ENCODE data around the gene TOP1. TPM values are rescaled to one million over a fixed set of nuclear protein-coding genes. Genes with fewer than 3 reads are reported as not detected.

Gene TOP1
- total RNA-seq, 1 donor from 2014 or later = 58.9 TPM

DNA sequence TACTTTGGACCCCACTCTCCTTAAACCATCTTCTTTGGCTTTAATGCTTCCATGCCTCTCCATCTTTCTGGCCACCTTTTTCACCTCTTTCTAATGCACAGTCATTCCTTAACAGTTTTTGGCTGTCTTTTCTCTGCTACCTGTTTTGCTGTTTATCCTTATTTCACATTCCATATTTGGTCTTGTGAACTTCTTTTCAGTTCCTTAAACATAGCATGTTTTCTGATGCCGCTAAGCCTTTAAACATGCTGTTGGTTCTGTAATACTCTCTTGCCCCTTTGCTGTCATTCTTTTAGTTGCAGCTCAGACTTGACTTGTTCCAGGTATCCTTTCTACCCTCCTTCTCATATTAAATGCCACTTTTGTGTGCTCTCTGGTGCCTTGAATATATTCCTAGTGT lies 35.8 kb downstream of the TOP1 start:
- no peaks in the 10 kb centered on the region for H3K9me3 Mint-ChIP-seq
- H3K36me3 Mint-ChIP-seq = peaks cover 46% of the 10 kb centered on the region
- DNase-seq (ENCODE audit: low spot score) = no peak
- no peak overlapping the region for H3K27ac ChIP-seq
- no peaks in the 10 kb centered on the region for H3F3A ChIP-seq (ENCODE audit: low read depth)
- H3K4me3 Mint-ChIP-seq = no peak overlapping the region
- no peaks in the 10 kb centered on the region for H3K27me3 Mint-ChIP-seq (ENCODE audit: insufficient read depth, low read depth)
- H3K4me1 Mint-ChIP-seq = no peaks in the 10 kb centered on the region
- no peak overlapping the region for H3K4me2 ChIP-seq
- no peak overlapping the region for H2AFZ ChIP-seq (replicated peaks)
- no peaks in the 10 kb centered on the region for H3K27me3 ChIP-seq
- H3K27ac Mint-ChIP-seq = no peak overlapping the region
- no peak overlapping the region for H3K4me3 ChIP-seq
- H3K4me1 ChIP-seq = no peaks in the 10 kb centered on the region
- H3K36me3 ChIP-seq = peaks cover 29% of the 10 kb centered on the region
- peaks cover 60% of the 10 kb centered on the region for H4K20me1 ChIP-seq (ENCODE audit: low read depth)
- H3K79me2 ChIP-seq (ENCODE audit: low read depth) = peaks cover 100% of the 10 kb centered on the region
- H3K9ac ChIP-seq = no peak overlapping the region
- H3K9me3 ChIP-seq (ENCODE audit: low read depth) = no peaks in the 10 kb centered on the region
- TF ChIP-seq EZH2 (IDR thresholded peaks at IDR 0.05) (no peak), EZH2phosphoT487 (IDR thresholded peaks at IDR 0.05) (no peak)
- TF ChIP-seq, protein P1, sequence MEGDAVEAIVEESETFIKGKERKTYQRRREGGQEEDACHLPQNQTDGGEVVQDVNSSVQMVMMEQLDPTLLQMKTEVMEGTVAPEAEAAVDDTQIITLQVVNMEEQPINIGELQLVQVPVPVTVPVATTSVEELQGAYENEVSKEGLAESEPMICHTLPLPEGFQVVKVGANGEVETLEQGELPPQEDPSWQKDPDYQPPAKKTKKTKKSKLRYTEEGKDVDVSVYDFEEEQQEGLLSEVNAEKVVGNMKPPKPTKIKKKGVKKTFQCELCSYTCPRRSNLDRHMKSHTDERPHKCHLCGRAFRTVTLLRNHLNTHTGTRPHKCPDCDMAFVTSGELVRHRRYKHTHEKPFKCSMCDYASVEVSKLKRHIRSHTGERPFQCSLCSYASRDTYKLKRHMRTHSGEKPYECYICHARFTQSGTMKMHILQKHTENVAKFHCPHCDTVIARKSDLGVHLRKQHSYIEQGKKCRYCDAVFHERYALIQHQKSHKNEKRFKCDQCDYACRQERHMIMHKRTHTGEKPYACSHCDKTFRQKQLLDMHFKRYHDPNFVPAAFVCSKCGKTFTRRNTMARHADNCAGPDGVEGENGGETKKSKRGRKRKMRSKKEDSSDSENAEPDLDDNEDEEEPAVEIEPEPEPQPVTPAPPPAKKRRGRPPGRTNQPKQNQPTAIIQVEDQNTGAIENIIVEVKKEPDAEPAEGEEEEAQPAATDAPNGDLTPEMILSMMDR (IDR thresholded peaks at IDR 0.05) = no peak

DNA sequence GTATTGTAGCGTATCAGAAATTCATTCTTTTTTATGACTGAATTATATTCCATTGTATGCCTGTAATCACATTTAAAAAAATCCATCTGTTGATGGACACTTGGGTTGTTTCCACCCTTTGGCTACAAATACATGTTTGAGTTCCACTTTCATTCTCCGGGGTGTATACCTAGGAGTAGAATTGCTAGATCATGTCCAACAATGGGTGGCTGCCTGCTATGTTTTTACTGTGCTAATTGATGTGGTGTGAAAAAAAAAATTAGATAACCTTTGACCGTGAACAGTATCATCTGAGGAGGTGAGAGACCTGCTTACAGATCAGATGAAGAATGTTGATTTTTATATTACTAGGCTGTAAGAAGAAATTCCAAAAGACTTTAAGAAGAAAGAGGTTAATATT lies 37.1 kb downstream of the TOP1 start:
- H3K79me2 ChIP-seq (ENCODE audit: low read depth) = peaks cover 100% of the 10 kb centered on the region

DNA sequence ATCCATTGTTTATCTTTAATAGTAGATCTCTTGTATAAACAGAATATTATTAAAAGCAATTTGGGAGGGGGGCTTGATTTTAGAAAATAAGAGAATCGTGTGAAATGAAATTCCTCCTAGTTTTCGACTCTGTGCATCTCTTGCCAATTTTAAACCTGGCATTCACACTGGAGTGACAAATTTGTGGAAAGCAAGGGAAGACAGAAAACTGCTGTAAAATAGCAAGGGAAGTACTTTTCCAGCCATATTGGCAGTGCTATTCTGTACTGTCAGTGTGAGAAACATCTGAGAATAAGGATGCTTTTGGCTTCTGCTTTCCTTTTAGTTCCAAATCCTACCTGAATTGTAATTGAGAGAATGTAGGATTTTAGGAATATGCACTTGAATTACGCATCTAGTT lies 40.2 kb downstream of the TOP1 start:
- Histone ChIP-seq H3K4me3 (no peak overlapping the region), H3F3A (ENCODE audit: low read depth) (no peaks in the 10 kb centered on the region), H3K27ac (no peak overlapping the region), H3K4me2 (no peak overlapping the region), H3K36me3 (peaks cover 7% of the 10 kb centered on the region), H3K9me3 (ENCODE audit: low read depth) (no peaks in the 10 kb centered on the region), H4K20me1 (ENCODE audit: low read depth) (peaks cover 75% of the 10 kb centered on the region), H2AFZ (replicated peaks) (no peak overlapping the region), H3K4me1 (peaks cover 14% of the 10 kb centered on the region), H3K79me2 (ENCODE audit: low read depth) (peaks cover 100% of the 10 kb centered on the region), H3K9ac (no peak overlapping the region), H3K27me3 (no peaks in the 10 kb centered on the region)
- Mint-ChIP-seq H3K9me3 (no peaks in the 10 kb centered on the region), H3K4me3 (no peak overlapping the region), H3K27me3 (ENCODE audit: insufficient read depth, low read depth) (no peaks in the 10 kb centered on the region), H3K36me3 (peaks cover 27% of the 10 kb centered on the region), H3K27ac (no peak overlapping the region), H3K4me1 (no peaks in the 10 kb centered on the region)
- no peak for DNase-seq (ENCODE audit: low spot score)
- no peak for TF ChIP-seq EZH2phosphoT487 (IDR thresholded peaks at IDR 0.05)
- TF ChIP-seq, protein P1 (IDR thresholded peaks at IDR 0.05) = no peak
- no peak for TF ChIP-seq EZH2 (IDR thresholded peaks at IDR 0.05)

More for the DNA sequence above, 37.1 kb downstream of the TOP1 start:
- TF ChIP-seq EZH2phosphoT487 (IDR thresholded peaks at IDR 0.05) (no peak), EZH2 (IDR thresholded peaks at IDR 0.05) (no peak)
- TF ChIP-seq, protein P1 (IDR thresholded peaks at IDR 0.05) = no peak
- H3K36me3 ChIP-seq = peaks cover 29% of the 10 kb centered on the region
- no peak overlapping the region for H3K27ac ChIP-seq
- H3K4me1 Mint-ChIP-seq = no peaks in the 10 kb centered on the region
- no peaks in the 10 kb centered on the region for H3K4me1 ChIP-seq
- H3F3A ChIP-seq (ENCODE audit: low read depth) = no peaks in the 10 kb centered on the region
- no peak overlapping the region for H2AFZ ChIP-seq (replicated peaks)
- H3K9me3 ChIP-seq (ENCODE audit: low read depth) = no peaks in the 10 kb centered on the region
- H3K9me3 Mint-ChIP-seq = no peaks in the 10 kb centered on the region
- H3K27me3 Mint-ChIP-seq (ENCODE audit: insufficient read depth, low read depth) = no peaks in the 10 kb centered on the region
- H3K27me3 ChIP-seq = no peaks in the 10 kb centered on the region
- no peak overlapping the region for H3K4me3 Mint-ChIP-seq
- no peak overlapping the region for H3K9ac ChIP-seq
- no peak overlapping the region for H3K4me2 ChIP-seq
- peaks cover 61% of the 10 kb centered on the region for H4K20me1 ChIP-seq (ENCODE audit: low read depth)
- H3K36me3 Mint-ChIP-seq = peaks cover 50% of the 10 kb centered on the region
- no peak overlapping the region for H3K4me3 ChIP-seq
- no peak overlapping the region for H3K27ac Mint-ChIP-seq
- DNase-seq (ENCODE audit: low spot score) = no peak

Data from neural progenitor cell (in vitro differentiated cells).